ENCODE data around the gene NKX2-2.

Gene NKX2-2

GRCh38 chr20:21523281-21523868 lies 9.5 kb upstream of the NKX2-2 start:
- Histone ChIP-seq H3K79me2 (ENCODE audit: insufficient read depth, low read length) (no peaks in the 10 kb centered on the region), H3K27ac (ENCODE audit: low read length) (no peak overlapping the region), H3K4me3 (ENCODE audit: low read depth in 1 of 2, low read length in 2 of 2) (no peak overlapping the region), H2AFZ (ENCODE audit: low read depth, low read length) (no peak overlapping the region), H3K27me3 (ENCODE audit: insufficient read depth, low read length, poor library complexity) (peaks cover 7% of the 10 kb centered on the region), H3K9me3 (ENCODE audit: insufficient read depth, low read length, severe bottlenecking) (no peaks in the 10 kb centered on the region), H4K20me1 (ENCODE audit: insufficient read depth, low read length) (no peaks in the 10 kb centered on the region), H3K9ac (ENCODE audit: low read depth, low read length) (no peak overlapping the region), H3K36me3 (ENCODE audit: insufficient read depth, low read length) (no peaks in the 10 kb centered on the region), H3K4me2 (ENCODE audit: insufficient read depth, low read length) (no peak overlapping the region), H3K4me1 (ENCODE audit: insufficient read depth, low read length) (no peaks in the 10 kb centered on the region)
- ATAC-seq (ENCODE audit: insufficient read depth, low read depth) (no peak), DNase-seq (no peak)
- TF ChIP-seq EZH2 (IDR thresholded peaks at IDR 0.05; ENCODE audit: borderline replicate concordance, low read depth, low read length, severe bottlenecking) = no peak
- TF ChIP-seq CTCF (IDR thresholded peaks at IDR 0.05; ENCODE audit: borderline replicate concordance, extremely low read depth, low read length, poor library complexity, severe bottlenecking) = no peak

- ATAC-seq (ENCODE audit: insufficient read depth, low read depth) = no peak
Observed at GRCh38 chr20:21522481-21523280, 8.8 kb upstream of the NKX2-2 start.

GRCh38 chr20:21521596-21522480 lies 8.0 kb upstream of the NKX2-2 start:
- Histone ChIP-seq H3K9me3 (ENCODE audit: insufficient read depth, low read length, severe bottlenecking) (no peaks in the 10 kb centered on the region), H3K79me2 (ENCODE audit: insufficient read depth, low read length) (no peaks in the 10 kb centered on the region), H3K4me2 (ENCODE audit: insufficient read depth, low read length) (no peak overlapping the region), H3K4me1 (ENCODE audit: insufficient read depth, low read length) (no peaks in the 10 kb centered on the region), H3K4me3 (ENCODE audit: low read depth in 1 of 2, low read length in 2 of 2) (no peak overlapping the region), H3K27ac (ENCODE audit: low read length) (no peak overlapping the region), H2AFZ (ENCODE audit: low read depth, low read length) (no peak overlapping the region), H3K27me3 (ENCODE audit: insufficient read depth, low read length, poor library complexity) (peaks cover 4% of the 10 kb centered on the region), H4K20me1 (ENCODE audit: insufficient read depth, low read length) (no peaks in the 10 kb centered on the region), H3K36me3 (ENCODE audit: insufficient read depth, low read length) (no peaks in the 10 kb centered on the region), H3K9ac (ENCODE audit: low read depth, low read length) (no peak overlapping the region)
- ATAC-seq (ENCODE audit: insufficient read depth, low read depth) (no peak), DNase-seq (no peak)
- no peak for TF ChIP-seq CTCF (IDR thresholded peaks at IDR 0.05; ENCODE audit: borderline replicate concordance, extremely low read depth, low read length, poor library complexity, severe bottlenecking)
- TF ChIP-seq EZH2 (IDR thresholded peaks at IDR 0.05; ENCODE audit: borderline replicate concordance, low read depth, low read length, severe bottlenecking) = no peak

More at GRCh38 chr20:21522481-21523280, 8.8 kb upstream of the NKX2-2 start:
- Histone ChIP-seq H2AFZ (ENCODE audit: low read depth, low read length) (no peak overlapping the region), H3K4me3 (ENCODE audit: low read depth in 1 of 2, low read length in 2 of 2) (no peak overlapping the region), H3K27ac (ENCODE audit: low read length) (no peak overlapping the region), H3K9ac (ENCODE audit: low read depth, low read length) (no peak overlapping the region), H3K79me2 (ENCODE audit: insufficient read depth, low read length) (no peaks in the 10 kb centered on the region), H3K9me3 (ENCODE audit: insufficient read depth, low read length, severe bottlenecking) (no peaks in the 10 kb centered on the region), H3K36me3 (ENCODE audit: insufficient read depth, low read length) (no peaks in the 10 kb centered on the region), H3K27me3 (ENCODE audit: insufficient read depth, low read length, poor library complexity) (peaks cover 7% of the 10 kb centered on the region), H3K4me2 (ENCODE audit: insufficient read depth, low read length) (no peak overlapping the region), H3K4me1 (ENCODE audit: insufficient read depth, low read length) (no peaks in the 10 kb centered on the region), H4K20me1 (ENCODE audit: insufficient read depth, low read length) (no peaks in the 10 kb centered on the region)
- no peak for DNase-seq
- TF ChIP-seq CTCF (IDR thresholded peaks at IDR 0.05; ENCODE audit: borderline replicate concordance, extremely low read depth, low read length, poor library complexity, severe bottlenecking) (no peak), EZH2 (IDR thresholded peaks at IDR 0.05; ENCODE audit: borderline replicate concordance, low read depth, low read length, severe bottlenecking) (no peak)

All from DND-41 (cell line).